AML-193 (cell line): ENCODE results near the gene CAMTA1.

Experiments
- DNase-seq, 2 experiments: peaks; one replicate each; lab custom pipeline; 2025; lab: John Stamatoyannopoulos, UW

The CAMTA1 gene

GRCh38 chr1:7576946-7577657 lies 791.8 kb downstream of the CAMTA1 start:
- DNase-seq: no peak

- no peak for DNase-seq
Observed at GRCh38 chr1:7578206-7578605, 793.0 kb downstream of the CAMTA1 start.

GRCh38 chr1:7579016-7579415 lies 793.8 kb downstream of the CAMTA1 start:
- DNase-seq: no peak

- DNase-seq: no peak
Observed at GRCh38 chr1:7579831-7580804, 794.9 kb downstream of the CAMTA1 start.

DNA sequence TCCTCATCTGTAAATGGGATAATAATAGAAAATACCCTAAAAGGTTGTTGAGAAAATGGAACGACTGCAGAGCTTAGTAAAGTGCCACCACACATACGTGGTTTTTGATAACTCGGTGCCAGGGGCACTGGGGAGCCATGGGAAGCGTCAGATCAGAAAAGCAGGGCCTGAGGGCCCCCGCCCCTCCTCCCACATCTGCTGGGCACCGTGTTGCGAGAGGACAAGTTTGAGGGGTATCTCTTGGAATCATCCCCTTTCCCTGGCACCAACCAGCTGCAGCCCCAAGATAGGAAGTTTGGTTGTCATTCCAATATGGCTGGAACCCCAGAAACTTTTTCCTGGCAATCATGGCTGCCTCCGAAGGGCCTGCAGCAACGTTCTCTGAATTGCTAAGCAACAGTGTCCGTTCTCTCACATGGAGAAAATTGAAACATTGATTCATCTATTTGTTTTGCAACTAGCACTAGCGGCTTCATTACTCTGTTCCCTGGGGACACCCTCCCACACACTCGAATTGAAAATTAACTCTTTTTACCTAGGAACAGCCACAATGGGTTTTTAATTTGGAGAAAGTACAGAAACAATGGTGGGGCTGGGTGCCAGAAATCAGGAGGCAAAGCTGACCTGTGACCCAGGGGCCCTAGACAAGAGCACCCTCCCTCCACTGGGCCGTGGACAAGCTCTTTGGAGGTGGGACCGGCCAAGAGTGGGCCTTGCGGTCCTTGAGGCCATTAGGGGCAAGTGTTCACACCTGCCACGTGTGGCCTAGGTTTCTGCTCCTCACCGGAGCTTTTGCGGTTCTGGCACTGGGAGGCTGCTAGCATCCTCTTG lies 795.9 kb downstream of the CAMTA1 start:
- no peak for DNase-seq

GRCh38 chr1:7581754-7582459 lies 796.7 kb downstream of the CAMTA1 start:
- DNase-seq: no peak

- DNase-seq: no peak
Observed at GRCh38 chr1:7582460-7582972, 797.3 kb downstream of the CAMTA1 start.

GRCh38 chr1:7583291-7584096 lies 798.2 kb downstream of the CAMTA1 start:
- no peak for DNase-seq

DNA sequence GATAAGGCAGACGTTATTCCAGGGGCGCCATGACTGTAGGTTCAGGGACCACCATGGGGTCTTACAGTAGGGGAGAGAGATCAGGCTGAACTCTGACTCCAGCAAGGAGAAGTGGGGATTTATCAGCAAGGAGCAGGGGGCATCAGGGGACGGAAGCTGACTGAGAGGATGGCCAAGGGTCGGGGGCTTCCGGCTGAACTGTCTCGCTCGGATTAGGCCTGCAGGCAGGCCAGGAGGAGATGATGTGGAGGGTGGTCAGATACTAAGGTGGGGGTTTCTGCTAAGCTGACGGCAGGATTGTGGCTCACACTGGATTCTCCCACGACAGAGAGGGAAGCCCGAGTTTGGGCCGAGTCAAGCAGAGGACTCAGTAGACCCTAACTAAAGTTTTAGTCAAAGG lies 798.9 kb downstream of the CAMTA1 start:
- DNase-seq: no peak

GRCh38 chr1:7584643-7585042 lies 799.4 kb downstream of the CAMTA1 start:
- no peak for DNase-seq

DNA sequence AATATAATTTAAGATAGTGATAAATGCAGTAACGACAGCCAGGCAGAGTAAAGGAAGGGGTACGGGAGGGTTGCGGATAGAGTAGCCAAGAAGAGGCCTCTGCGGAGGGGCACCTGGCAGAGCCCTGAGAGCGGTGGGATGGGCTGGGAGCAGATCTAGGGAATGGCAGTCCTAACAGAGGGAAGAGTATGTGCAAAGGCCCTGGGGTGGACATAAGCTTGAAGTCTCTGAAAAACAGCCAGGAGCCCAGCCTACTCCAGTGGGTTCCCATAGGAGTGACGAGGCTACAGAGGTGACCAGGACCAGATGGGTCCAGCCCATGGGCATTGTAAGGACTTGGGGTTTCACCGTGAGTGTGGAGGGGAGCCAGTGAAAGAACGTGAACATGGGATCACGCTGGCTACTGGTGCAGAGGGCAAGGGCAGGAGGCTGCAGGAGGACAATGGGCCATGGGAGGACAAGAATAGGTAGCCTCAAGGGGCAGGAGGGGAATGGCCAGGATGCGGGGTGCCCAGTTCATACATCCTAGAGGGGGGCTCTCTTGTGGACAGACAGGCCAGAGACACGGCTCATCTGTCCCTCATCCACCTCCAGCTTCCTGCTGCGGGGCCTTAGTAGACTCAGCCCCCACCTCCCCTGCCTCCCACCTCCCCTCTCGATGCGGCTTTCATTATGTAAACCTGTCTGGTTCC lies 800.1 kb downstream of the CAMTA1 start:
- DNase-seq: no peak

DNA sequence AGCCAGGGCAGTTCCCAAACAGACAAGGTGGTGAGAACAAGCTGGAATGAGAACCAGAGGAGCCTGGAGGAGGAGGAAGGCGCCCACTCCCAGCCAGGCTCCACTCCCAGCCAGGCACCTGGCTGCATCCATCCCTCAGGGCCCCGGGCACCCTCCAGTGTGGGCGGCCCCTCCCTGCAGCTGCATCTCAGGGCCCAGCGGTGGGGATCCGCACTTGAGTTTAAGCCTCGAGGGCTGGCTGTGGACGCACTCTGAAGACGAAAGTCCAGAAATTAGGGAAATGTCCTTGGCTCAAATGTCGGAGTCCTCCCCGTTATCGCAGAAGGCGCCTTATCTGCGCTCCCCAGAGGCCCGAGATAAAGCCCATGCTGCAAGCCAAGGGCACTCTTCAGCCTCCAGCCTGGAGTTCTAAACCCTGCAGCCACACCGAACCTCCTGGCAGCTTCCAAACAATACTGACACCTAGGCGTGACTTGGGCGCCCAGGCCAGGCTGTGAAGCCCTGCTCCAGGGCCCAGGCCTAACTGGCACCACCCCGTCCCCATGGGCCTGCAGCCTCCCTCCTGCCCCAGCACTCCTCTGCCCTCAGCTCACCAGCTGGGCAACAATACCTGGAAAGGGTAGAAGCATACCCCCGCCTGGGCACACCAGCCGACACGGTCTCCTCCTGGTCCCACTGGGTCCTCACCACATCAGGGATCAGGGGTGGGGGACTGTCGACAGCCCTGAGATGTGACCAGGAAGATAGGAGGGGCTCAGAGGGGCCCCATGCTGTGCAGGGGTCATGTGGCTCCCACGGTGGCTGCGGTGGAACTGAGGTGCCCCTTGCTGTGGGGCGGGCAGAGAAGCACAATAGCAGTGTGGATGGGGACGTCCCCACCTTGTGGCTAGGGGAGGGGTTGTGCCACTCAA lies 801.0 kb downstream of the CAMTA1 start:
- no peak for DNase-seq

DNA sequence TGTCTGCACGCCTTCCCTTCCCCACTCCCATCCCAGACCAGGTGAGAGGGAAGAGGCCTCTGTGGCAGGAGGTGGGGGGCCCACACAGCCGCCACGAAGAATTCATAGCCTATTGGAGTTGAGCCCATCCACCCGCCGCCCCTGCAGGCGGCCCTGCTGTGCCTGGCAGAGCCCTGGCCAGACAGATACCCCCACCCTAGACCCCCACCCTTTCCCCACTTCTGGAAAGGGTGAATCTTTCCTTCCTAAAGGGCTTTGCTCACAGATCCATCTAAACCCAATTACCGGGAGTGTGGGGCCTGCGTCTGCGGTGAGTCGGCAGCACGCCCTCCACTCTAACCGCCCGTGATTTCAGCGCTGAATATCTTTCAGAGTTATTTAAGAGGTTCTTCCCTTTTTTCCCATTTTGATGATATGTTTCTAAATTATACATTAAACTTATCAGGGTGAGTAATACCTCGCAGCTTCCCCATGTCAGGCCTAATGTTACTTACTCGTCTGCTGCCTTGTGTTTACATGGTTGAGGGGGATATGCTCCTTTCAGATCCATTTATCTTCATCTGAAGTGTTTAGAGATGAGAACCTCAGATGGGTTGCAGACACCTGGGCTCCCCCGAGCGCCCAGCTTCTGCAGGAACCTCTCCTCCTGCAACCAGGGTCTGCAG lies 802.0 kb downstream of the CAMTA1 start:
- no peak for DNase-seq

GRCh38 chr1:7587773-7588456 lies 802.7 kb downstream of the CAMTA1 start:
- DNase-seq: no peak

DNA sequence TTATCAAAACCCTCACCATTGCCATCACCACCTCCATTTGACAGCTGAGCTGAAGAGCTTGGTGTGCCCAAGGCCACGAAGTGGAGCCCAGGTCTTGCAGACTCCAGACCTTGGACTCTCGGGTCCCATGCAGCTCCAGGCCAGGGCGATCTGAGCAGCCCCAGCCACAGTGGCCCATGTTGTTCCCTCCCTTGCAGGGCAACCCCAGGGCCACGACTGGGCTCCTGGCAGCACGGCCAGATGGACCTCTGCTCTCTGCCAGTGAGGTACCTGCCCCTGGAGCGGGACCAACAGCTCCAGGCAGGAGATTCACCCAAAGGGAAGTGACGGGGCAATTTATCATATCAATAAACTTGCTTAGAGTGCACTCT lies 803.2 kb downstream of the CAMTA1 start:
- DNase-seq: no peak

DNA sequence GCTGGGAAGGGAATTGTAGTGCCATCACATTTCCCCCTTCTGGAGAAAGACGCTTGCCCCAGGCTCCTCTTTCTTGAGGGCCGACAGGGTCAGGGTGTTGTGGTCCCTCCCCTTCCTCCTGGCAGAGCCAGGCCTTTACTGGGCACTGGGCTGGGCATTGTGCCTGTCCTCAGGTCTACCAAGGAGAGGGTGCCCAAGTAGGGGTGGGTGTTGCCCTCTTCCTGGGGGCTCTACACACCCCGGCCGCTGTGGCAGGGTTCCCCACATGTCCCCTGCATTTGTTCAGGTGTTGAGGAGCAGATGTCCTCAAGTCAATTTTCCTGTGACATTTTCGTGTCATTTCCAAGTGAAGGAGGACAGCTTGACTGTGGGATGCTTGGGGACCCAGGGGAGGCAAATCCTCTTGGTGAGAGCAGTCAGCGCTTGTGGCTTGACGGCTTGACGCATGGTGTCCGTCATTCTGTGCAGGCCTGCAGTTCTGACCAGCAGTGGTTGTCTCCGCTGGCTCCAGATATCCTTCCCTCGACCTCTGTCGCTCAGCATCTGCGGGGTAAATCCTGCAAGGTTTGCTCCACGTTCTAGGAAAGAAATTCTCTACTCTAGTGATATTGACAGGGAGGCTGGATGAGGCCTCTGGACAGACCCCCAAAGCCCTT lies 804.0 kb downstream of the CAMTA1 start:
- no peak for DNase-seq

DNA sequence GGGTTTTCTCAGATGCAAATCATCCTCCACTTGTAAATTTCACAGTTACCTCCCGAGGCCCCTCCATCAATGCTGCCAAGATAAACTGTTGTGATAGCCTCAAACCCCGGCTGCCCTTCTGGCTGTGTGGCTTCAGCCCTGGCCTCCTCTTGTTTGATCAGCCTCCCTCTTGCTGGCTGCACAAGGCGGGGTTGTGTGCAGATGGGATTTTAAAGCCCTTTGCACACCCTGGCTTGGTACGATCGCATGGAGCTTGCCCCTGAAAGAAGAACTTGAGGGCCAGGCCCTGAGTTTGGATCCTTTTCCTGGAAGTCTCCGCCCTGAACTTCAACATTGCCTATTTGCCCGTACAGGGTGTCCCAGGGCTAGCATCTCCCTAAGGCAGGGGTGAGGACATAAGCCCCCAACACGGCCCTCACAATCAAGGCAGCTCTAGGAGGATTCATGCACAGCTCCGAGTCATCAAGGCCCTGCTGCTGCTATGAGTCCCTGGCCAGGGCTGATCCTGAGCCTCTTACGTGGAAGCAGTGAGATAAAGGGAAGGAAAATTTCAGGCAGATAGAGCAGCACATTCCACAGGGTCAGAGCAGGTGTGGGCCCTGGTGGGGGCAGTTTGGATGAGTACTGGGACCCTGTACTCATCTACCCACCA lies 804.6 kb downstream of the CAMTA1 start:
- no peak for DNase-seq
